Peyer's patch (tissue), 4 donors: Measurements from ENCODE around the gene SCAF1. TPM values are rescaled to one million over a fixed set of nuclear protein-coding genes. Genes with fewer than 3 reads are reported as not detected.
A peak's percentile ranks its signal among the peaks of the same experiment; 100 is the strongest.

ENCODE experiments used
- DNase-seq, 3 donors: peaks; one replicate each; pipeline ENCODE4 v3.0.0-alpha.2; 2017 to 2019
- H3K27ac ChIP-seq, 4 donors: fragments of 200-600 bp; sonication (generic); one replicate each; pipeline ENCODE4 v1.5.1; 2016 to 2019
- H3K27me3 ChIP-seq, 2 donors: fragments of 200-600 bp; sonication (generic); one replicate each; pipeline ENCODE4 v1.5.1; 2019
- H3K36me3 ChIP-seq, 3 donors: fragments of 200-600 bp; sonication (generic); one replicate each; pipeline ENCODE4 v1.5.1; 2016 to 2019
- H3K4me1 ChIP-seq, 4 donors: fragments of 200-600 bp; sonication (generic); one replicate each; pipeline ENCODE4 v1.5.1; 2016 to 2019
- H3K4me3 ChIP-seq, 4 donors: fragments of 200-600 bp; sonication (generic); 1 replicate in 3 of 4; 2 replicates in 1 of 4; pipeline ENCODE4 v1.5.1; 2016 to 2019; ENCODE audit warnings: mild to moderate bottlenecking in 1 of 4
- H3K9me3 ChIP-seq, 4 donors: fragments of 200-600 bp; sonication (generic); one replicate each; pipeline ENCODE4 v1.5.1; 2016 to 2019; ENCODE audit warnings: mild to moderate bottlenecking in 1 of 4
- CTCF ChIP-seq, 6 experiments: fragments of 450-650 bp in 4 of 6; fragments of 200-600 bp in 2 of 6; sonication (generic) in 1 of 6; IDR thresholded peaks; one replicate each; pipeline ENCODE4 v1.5.1; 2017 to 2019; ENCODE audit warnings: antibody characterized with exemption in 6 of 6, mild to moderate bottlenecking in 3 of 6, moderate library complexity in 1 of 6
- POLR2A ChIP-seq, 2 donors: fragments of 450-650 bp; IDR thresholded peaks; one replicate each; pipeline ENCODE4 v1.5.1; 2017; ENCODE audit warnings: antibody characterized with exemption in 2 of 2, mild to moderate bottlenecking in 2 of 2, moderate library complexity in 2 of 2
- total RNA-seq, 4 donors: library from RNA; depleted of rRNA; stranded (reverse); fragments of >200 nt; gene quantifications; one replicate each; pipeline ENCODE4 v1.1.0, GENCODE V29; 2016

SCAF1 gene
- total RNA-seq, 4 donors from 2014 or later = 25.2 to 49.8 (median 44.0) TPM

GRCh38 chr19:49643466-49643865 is 1.5 kb downstream of the SCAF1 start:
- Histone ChIP-seq H3K27ac (no peak overlapping the region), H3K36me3 (peaks cover 0 to 38% (median 0%) of the 10 kb centered on the region in 3 donors), H3K4me1 (peaks cover 0 to 31% (median 0%) of the 10 kb centered on the region in 4 donors), H3K9me3 (no peaks in the 10 kb centered on the region), H3K27me3 (no peaks in the 10 kb centered on the region), H3K4me3 (peak overlapping the region in 1 of 4 donors; percentile 78)
- no peak for TF ChIP-seq CTCF (IDR thresholded peaks at IDR 0.05)
- no peak for TF ChIP-seq POLR2A (IDR thresholded peaks at IDR 0.05)
- DNase-seq = no peak

GRCh38 chr19:49645592-49645991 is 3.6 kb downstream of the SCAF1 start:
- Histone ChIP-seq H3K4me3 (no peak overlapping the region), H3K9me3 (no peaks in the 10 kb centered on the region), H3K27ac (no peak overlapping the region), H3K4me1 (peaks cover 0 to 18% (median 0%) of the 10 kb centered on the region in 4 donors), H3K36me3 (peaks cover 0 to 59% (median 0%) of the 10 kb centered on the region in 3 donors), H3K27me3 (no peaks in the 10 kb centered on the region)
- TF ChIP-seq POLR2A (IDR thresholded peaks at IDR 0.05) (no peak), CTCF (IDR thresholded peaks at IDR 0.05) (no peak)
- DNase-seq = no peak

- H3K4me3 ChIP-seq = no peak overlapping the region
- no peaks in the 10 kb centered on the region for H3K9me3 ChIP-seq
- peaks cover 0 to 18% (median 0%) of the 10 kb centered on the region in 4 donors for H3K4me1 ChIP-seq
- no peak overlapping the region for H3K27ac ChIP-seq
- DNase-seq = no peak
- H3K36me3 ChIP-seq = peaks cover 0 to 63% (median 0%) of the 10 kb centered on the region in 3 donors
- TF ChIP-seq CTCF (IDR thresholded peaks at IDR 0.05) = no peak
- TF ChIP-seq POLR2A (IDR thresholded peaks at IDR 0.05) = no peak
- no peaks in the 10 kb centered on the region for H3K27me3 ChIP-seq
These were observed 4.0 kb downstream of the SCAF1 start for GRCh38 chr19:49645995-49646394.

- H3K27me3 ChIP-seq = no peaks in the 10 kb centered on the region
- TF ChIP-seq CTCF (IDR thresholded peaks at IDR 0.05) (no peak), POLR2A (IDR thresholded peaks at IDR 0.05) (no peak)
- H3K27ac ChIP-seq = no peak overlapping the region
- DNase-seq = no peak
- H3K9me3 ChIP-seq = no peaks in the 10 kb centered on the region
- no peak overlapping the region for H3K4me3 ChIP-seq
- H3K36me3 ChIP-seq = peaks cover 0 to 69% (median 0%) of the 10 kb centered on the region in 3 donors
- peaks cover 0 to 18% (median 0%) of the 10 kb centered on the region in 4 donors for H3K4me1 ChIP-seq
These were observed 4.6 kb downstream of the SCAF1 start for GRCh38 chr19:49646586-49646985.

- DNase-seq = no peak
- H3K4me1 ChIP-seq = no peaks in the 10 kb centered on the region
- TF ChIP-seq CTCF (IDR thresholded peaks at IDR 0.05) (no peak), POLR2A (IDR thresholded peaks at IDR 0.05) (no peak)
- H3K36me3 ChIP-seq = peaks cover 0 to 96% (median 0%) of the 10 kb centered on the region in 3 donors
- no peak overlapping the region for H3K4me3 ChIP-seq
- H3K27ac ChIP-seq = no peak overlapping the region
- no peaks in the 10 kb centered on the region for H3K27me3 ChIP-seq
- no peaks in the 10 kb centered on the region for H3K9me3 ChIP-seq
These were observed 9.2 kb downstream of the SCAF1 start for GRCh38 chr19:49651029-49651819.
